Tibial artery (tissue), 4 donors: Measurements from ENCODE around the gene HOXD10.

Experiments
- DNase-seq, 2 donors: peaks; one replicate each; pipeline ENCODE4 v3.0.0-alpha.2; 2019
- H3K27ac ChIP-seq, 2 donors: fragments of 200-600 bp; sonication (generic) in 1 of 2; 1 replicate in 1 of 2; 2 replicates in 1 of 2; pipeline ENCODE4 v1.5.1; 2018 to 2019; ENCODE audit warnings: mild to moderate bottlenecking in 1 of 2
- H3K27me3 ChIP-seq, 2 donors: fragments of 200-600 bp; sonication (generic) in 1 of 2; one replicate each; pipeline versions ENCODE4 v1.5.1 to v1.6.0; 2016 to 2019
- H3K36me3 ChIP-seq, 3 donors: fragments of 200-600 bp; sonication (generic) in 2 of 3; one replicate each; pipeline ENCODE4 v1.5.1; 2016 to 2019; ENCODE audit warnings: mild to moderate bottlenecking in 2 of 3
- H3K4me1 ChIP-seq, 4 donors: fragments of 200-600 bp; sonication (generic) in 2 of 4; 1 replicate in 3 of 4; 2 replicates in 1 of 4; pipeline ENCODE4 v1.5.1; 2016 to 2019
- H3K4me3 ChIP-seq, 2 donors: fragments of 200-600 bp; sonication (generic) in 1 of 2; 1 replicate in 1 of 2; 2 replicates in 1 of 2; pipeline ENCODE4 v1.5.1; 2018 to 2019; ENCODE audit warnings: mild to moderate bottlenecking in 2 of 2
- H3K9me3 ChIP-seq, 3 donors: fragments of 200-600 bp; sonication (generic) in 1 of 3; one replicate each; pipeline ENCODE4 v1.5.1; 2016 to 2019
- intact Hi-C: fragments of 100-400 bp; cut with DNase I; formaldehyde crosslinking; loops from one replicate; pipeline ENCODE4 v1.15.0; 2023; ENCODE audit warnings: low total_unique reads
- TF ChIP-seq, protein P1 (sequence below), 2 experiments: fragments of 200-600 bp in 1 of 2; fragments of 450-650 bp in 1 of 2; IDR thresholded peaks; one replicate each; pipeline ENCODE4 v1.5.1; 2017 to 2019; ENCODE audit warnings: antibody characterized with exemption in 2 of 2, mild to moderate bottlenecking in 1 of 2, moderate library complexity in 1 of 2

HOXD10 gene

GRCh38 chr2:176098366-176099158, 18.0 kb upstream of the HOXD10 start:
- Histone ChIP-seq H3K27ac (no peak overlapping the region), H3K9me3 (no peaks in the 10 kb centered on the region), H3K27me3 (peaks cover 11 to 100% of the 10 kb centered on the region in 2 donors), H3K4me3 (no peak overlapping the region), H3K4me1 (peaks cover 0 to 44% (median 37%) of the 10 kb centered on the region in 4 donors), H3K36me3 (no peaks in the 10 kb centered on the region)
- intact Hi-C loops, result loop anchor here (5.0 kb wide), 1 partner anchor 731 kb away; no protein-coding TSS in a partner anchor
- TF ChIP-seq, protein P1, sequence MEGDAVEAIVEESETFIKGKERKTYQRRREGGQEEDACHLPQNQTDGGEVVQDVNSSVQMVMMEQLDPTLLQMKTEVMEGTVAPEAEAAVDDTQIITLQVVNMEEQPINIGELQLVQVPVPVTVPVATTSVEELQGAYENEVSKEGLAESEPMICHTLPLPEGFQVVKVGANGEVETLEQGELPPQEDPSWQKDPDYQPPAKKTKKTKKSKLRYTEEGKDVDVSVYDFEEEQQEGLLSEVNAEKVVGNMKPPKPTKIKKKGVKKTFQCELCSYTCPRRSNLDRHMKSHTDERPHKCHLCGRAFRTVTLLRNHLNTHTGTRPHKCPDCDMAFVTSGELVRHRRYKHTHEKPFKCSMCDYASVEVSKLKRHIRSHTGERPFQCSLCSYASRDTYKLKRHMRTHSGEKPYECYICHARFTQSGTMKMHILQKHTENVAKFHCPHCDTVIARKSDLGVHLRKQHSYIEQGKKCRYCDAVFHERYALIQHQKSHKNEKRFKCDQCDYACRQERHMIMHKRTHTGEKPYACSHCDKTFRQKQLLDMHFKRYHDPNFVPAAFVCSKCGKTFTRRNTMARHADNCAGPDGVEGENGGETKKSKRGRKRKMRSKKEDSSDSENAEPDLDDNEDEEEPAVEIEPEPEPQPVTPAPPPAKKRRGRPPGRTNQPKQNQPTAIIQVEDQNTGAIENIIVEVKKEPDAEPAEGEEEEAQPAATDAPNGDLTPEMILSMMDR (IDR thresholded peaks at IDR 0.05), result no peak
- no peak for DNase-seq

GRCh38 chr2:176099159-176099727, 17.3 kb upstream of the HOXD10 start:
- TF ChIP-seq, protein P1 (IDR thresholded peaks at IDR 0.05), result no peak
- DNase-seq, result no peak
- intact Hi-C loops, result loop anchor here (5.0 kb wide), 1 partner anchor 732 kb away; no protein-coding TSS in a partner anchor
- Histone ChIP-seq H3K4me3 (no peak overlapping the region), H3K9me3 (no peaks in the 10 kb centered on the region), H3K36me3 (no peaks in the 10 kb centered on the region), H3K4me1 (peaks cover 0 to 49% (median 40%) of the 10 kb centered on the region in 4 donors), H3K27me3 (peaks cover 11 to 100% of the 10 kb centered on the region in 2 donors), H3K27ac (no peak overlapping the region)

DNA sequence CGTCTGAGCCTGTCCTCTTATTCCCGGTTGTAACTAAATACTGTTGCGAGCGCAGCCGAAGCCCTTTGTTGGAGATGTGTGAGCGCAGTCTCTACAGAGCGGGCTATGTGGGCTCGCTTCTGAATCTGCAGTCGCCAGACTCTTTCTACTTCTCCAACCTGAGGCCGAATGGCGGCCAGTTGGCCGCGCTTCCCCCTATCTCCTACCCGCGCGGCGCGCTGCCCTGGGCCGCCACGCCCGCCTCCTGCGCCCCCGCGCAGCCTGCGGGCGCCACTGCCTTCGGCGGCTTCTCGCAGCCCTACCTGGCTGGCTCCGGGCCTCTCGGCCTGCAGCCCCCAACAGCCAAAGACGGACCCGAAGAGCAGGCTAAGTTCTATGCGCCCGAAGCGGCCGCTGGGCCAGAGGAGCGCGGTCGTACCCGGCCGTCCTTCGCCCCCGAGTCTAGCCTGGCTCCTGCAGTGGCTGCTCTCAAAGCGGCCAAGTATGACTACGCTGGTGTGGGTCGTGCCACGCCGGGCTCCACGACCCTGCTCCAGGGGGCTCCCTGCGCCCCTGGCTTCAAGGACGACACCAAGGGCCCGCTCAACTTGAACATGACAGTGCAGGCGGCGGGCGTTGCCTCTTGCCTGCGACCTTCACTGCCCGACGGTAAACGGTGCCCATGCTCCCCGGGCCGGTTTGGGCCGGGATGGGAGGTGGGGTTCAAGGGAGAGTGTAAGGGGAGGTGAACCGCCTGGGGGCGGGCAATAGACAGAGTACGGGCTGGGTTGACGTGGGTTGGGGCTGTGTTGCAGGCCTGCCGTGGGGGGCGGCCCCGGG, 16.6 kb upstream of the HOXD10 start, which contains the start of gene HOXD12:
Gene HOXD12 (plus strand): TSS at position 68 of the 819 bp plus-strand sequence. CDS start 7 bp downstream, at position 75.
- no peak for DNase-seq
- no peak within 1 kb of the TSS for H3K27ac ChIP-seq
- no peak within 1 kb of the TSS for H3K4me3 ChIP-seq
- H3K4me1 ChIP-seq, result peaks cover 0 to 56% (median 47%) of the 10 kb centered on the region in 4 donors
- no peaks in the 10 kb centered on the region for H3K9me3 ChIP-seq
- intact Hi-C loops, result loop anchor here (5.0 kb wide), 1 partner anchor 733 kb away; no protein-coding TSS in a partner anchor
- peaks cover 11 to 100% of the 10 kb centered on the region in 2 donors for H3K27me3 ChIP-seq
- TF ChIP-seq, protein P1 (IDR thresholded peaks at IDR 0.05), result no peak
- H3K36me3 ChIP-seq, result no peaks in the 10 kb centered on the region

DNA sequence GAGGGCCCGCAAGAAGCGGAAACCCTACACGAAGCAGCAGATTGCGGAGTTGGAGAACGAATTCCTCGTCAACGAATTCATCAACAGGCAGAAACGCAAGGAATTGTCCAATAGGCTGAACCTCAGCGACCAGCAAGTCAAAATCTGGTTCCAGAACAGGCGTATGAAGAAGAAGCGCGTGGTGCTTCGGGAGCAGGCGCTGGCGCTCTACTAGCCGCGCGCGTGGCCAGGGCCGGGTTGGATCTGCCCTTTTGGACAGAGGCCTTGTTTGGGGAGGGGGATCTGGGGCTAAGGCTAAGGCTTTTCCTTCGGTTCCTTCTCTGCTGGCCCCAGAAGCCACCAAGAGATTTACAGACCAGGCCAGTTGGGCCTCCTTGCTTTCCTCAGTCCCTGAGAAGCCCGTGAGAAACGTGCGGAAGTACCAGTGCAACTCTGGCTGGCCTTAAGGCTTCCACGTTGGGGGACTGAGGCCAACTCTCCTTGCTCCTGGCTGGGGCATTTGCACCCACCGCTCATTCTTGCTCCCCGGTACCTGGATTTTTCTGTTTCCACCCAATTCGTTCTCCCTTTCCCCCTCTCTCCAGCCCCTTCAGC, 15.9 kb upstream of the HOXD10 start:
- Histone ChIP-seq H3K4me1 (peaks cover 0 to 62% (median 49%) of the 10 kb centered on the region in 4 donors), H3K27ac (no peak overlapping the region), H3K4me3 (no peak overlapping the region), H3K36me3 (no peaks in the 10 kb centered on the region), H3K9me3 (no peaks in the 10 kb centered on the region), H3K27me3 (peaks cover 11 to 100% of the 10 kb centered on the region in 2 donors)
- intact Hi-C loops, result no loop called here
- TF ChIP-seq, protein P1 (IDR thresholded peaks at IDR 0.05), result no peak
- no peak for DNase-seq

DNA sequence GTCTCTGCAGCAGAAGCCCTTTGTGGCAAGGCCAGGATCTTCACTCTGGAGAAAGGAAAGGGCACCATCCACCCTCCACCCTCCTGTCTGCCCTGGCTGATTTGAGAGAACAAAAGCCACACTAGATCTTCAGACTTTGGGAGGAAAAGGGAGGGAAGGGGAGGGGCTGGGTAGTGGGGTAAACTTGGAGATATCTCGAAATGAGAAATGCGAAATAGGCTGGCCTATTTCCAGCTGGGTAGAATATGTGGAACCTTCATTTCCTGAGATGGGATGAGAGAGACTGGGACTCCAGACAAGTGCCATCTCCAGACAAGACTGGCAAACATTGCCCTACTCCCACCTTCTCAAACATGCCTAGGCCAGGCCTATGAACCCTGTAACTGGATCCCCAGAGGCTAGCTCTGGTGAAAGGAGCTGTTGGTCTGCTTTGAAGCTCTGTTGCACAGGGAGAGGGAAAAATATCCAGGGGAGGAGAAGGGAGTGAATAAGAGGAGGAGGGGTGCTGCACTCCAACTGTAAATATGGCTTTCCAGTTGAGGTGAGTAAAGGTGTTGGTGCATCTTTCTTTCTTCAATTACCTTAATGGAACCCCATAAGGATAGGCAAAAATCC, 15.3 kb upstream of the HOXD10 start:
- H3K36me3 ChIP-seq, result no peaks in the 10 kb centered on the region
- peaks cover 13 to 100% of the 10 kb centered on the region in 2 donors for H3K27me3 ChIP-seq
- intact Hi-C loops, result no loop called here
- no peak for DNase-seq
- H3K4me1 ChIP-seq, result peaks cover 0 to 62% (median 50%) of the 10 kb centered on the region in 4 donors
- no peak overlapping the region for H3K4me3 ChIP-seq
- no peak overlapping the region for H3K27ac ChIP-seq
- no peaks in the 10 kb centered on the region for H3K9me3 ChIP-seq
- TF ChIP-seq, protein P1 (IDR thresholded peaks at IDR 0.05), result no peak
